Transverse colon (tissue), 4 donors: Measurements from ENCODE around the gene EP400.

ENCODE experiments used
- CTCF ChIP-seq, 5 experiments: fragments of 200-600 bp in 3 of 5; fragments of 450-650 bp in 2 of 5; sonication (generic) in 3 of 5; IDR thresholded peaks; 1 replicate in 2 of 5; 2 replicates in 3 of 5; pipeline ENCODE4 v1.5.1; 2016 to 2017; ENCODE audit warnings: antibody characterized with exemption in 5 of 5, inconsistent platforms in 3 of 5, mild to moderate bottlenecking in 2 of 5, moderate library complexity in 1 of 5
- EP300 ChIP-seq: sonication (generic); formaldehyde crosslinking; IDR thresholded peaks from one replicate; pipeline ENCODE4 v1.6.1; 2017; ENCODE audit warnings: antibody characterized with exemption, low read depth
- POLR2A ChIP-seq: fragments of 450-650 bp; IDR thresholded peaks from one replicate; pipeline ENCODE4 v1.6.1; 2016; ENCODE audit warnings: antibody characterized with exemption, mild to moderate bottlenecking, moderate library complexity
- POLR2AphosphoS5 ChIP-seq, 3 donors: sonication (generic); formaldehyde crosslinking; IDR thresholded peaks; one replicate each; pipeline ENCODE4 v1.6.1; 2016; ENCODE audit warnings: antibody characterized with exemption in 3 of 3

- TF ChIP-seq CTCF (IDR thresholded peaks at IDR 0.05) = no peak
- no peak for TF ChIP-seq EP300
- TF ChIP-seq POLR2A = no peak
- TF ChIP-seq POLR2AphosphoS5 (IDR thresholded peaks at IDR 0.05) = no peak
Observed at GRCh38 chr12:132025526-132025925, 75.8 kb downstream of the EP400 start.
